Cortex of kidney (tissue), 1 donor: Measurements from ENCODE around the gene R3HCC1L.

Experiments used
- DNase-seq: peaks from one replicate; lab custom pipeline; 2025; lab: John Stamatoyannopoulos, UW

Gene R3HCC1L

GRCh38 chr10:98276311-98276710 lies 141.9 kb downstream of the R3HCC1L start:
- no peak for DNase-seq

GRCh38 chr10:98285416-98285815 lies 151.0 kb downstream of the R3HCC1L start:
- DNase-seq: no peak

- no peak for DNase-seq
Measured at GRCh38 chr10:98286419-98286818, 152.0 kb downstream of the R3HCC1L start.

- DNase-seq: no peak
Measured at GRCh38 chr10:98287321-98287720, 152.9 kb downstream of the R3HCC1L start.

DNA sequence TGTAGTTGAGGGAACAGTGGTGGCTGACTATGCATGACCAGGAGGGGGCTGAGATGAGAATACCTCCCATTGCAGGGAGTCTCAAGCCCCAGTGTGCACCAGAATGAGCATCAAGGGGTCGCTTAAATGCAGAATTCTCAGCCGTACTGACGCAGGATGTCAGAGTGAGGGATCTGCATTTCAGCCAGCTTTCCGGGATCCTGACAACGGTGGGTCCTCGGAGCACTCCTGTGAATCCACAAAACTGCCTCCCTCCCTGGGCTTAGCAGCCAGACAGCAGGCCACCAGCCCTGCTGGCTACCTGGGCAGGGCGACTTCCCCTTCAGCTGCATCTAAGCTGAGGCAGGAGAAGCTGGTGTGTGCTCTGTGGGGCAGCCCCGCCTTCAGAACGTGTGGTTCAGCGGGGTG lies 155.3 kb downstream of the R3HCC1L start:
- DNase-seq: no peak

GRCh38 chr10:98292971-98293370 lies 158.5 kb downstream of the R3HCC1L start:
- DNase-seq: no peak

- DNase-seq: no peak
Measured at GRCh38 chr10:98293550-98294269, 159.3 kb downstream of the R3HCC1L start.

- DNase-seq: no peak
Measured at GRCh38 chr10:98294270-98294627, 159.8 kb downstream of the R3HCC1L start.
